Fibroblast of skin of scalp (primary cell): ENCODE data around the gene RABGAP1L.
"Not testable (repeated sequence)": the region's sequence is repeated elsewhere in the genome, so short reads cannot be mapped to it uniquely, and the experiment has no call there.

Source experiments
- DNase-seq: peaks from one replicate; pipeline ENCODE4 v3.0.0-alpha.2; 2013

RABGAP1L gene

GRCh38 chr1:174451408-174451807 lies 292.1 kb downstream of the RABGAP1L start:
- no peak for DNase-seq

DNA sequence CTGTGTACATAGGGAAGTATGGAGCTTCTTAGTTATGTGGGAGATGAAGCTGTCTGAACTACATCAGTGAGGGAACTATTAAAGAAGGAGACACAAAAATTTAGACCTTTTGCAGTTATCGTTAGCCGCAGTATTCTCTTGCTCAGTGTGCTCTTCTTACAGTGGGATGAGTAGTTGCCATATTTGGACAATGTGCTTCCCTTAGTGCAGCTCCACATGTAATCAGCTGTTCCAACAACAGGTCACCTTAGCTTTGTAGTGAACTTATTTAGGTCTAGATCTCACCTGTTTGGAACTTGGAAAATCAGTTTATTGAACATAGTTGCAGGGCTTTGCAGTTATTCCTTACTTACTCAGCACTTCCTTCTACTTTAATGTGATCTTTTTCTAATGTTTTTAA lies 306.5 kb downstream of the RABGAP1L start:
- DNase-seq: no peak

GRCh38 chr1:174466607-174467006 lies 307.3 kb downstream of the RABGAP1L start:
- no peak for DNase-seq

DNA sequence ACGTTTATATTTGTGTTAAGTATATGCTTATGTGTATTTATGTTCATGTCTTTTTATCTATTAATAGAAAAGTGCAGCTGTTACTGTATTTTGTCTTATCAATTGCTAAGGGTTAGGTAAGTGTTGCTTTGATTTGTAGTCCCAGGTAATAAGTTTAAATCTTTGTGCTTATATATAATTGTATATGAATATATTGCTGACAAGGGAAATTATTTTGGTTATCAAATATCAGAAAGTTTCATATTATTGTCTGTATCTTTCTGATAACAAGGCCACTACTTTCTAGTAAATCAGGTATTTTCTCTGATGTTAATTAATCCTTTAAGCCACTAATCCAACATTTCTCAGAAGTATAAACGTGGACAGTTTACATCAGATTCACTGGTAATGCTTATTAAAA lies 309.7 kb downstream of the RABGAP1L start:
- DNase-seq: no peak

DNA sequence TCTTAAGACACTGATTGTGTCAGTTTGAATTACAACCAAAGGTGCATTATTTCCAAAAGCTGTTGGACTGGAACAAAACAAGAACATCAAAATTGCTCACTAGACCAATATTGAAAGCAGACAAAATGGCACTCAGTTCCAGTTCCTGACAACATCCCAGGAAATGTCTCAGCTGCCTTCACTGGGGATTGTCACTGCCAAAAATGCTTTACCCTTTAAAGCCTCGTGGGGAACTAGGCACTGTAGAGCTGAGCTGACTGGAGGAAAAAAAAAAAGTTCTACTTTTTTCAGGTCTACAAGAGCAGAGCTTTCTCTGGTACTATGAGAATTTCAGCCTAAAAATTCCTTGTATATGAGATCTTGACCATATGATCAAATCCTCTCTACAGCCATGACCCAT lies 310.4 kb downstream of the RABGAP1L start:
- no peak for DNase-seq

DNA sequence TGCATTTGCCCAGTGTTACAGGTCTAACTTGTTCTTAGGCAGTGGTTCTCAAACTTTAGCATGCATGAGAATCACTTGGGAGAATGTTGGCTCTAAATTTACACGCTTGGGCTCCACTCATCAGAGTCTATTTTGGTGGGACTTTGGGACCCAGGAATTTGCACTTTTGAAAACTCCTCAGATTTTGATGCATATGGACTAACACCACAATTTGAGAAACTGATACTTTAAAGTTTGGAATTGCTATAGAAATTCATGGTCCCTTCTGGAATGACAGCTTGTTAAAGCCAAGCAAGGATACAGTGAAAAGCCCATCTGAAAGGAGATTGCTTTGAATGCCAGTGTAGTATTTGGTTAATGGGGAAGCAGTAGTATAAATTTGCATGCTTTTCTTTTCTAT lies 320.0 kb downstream of the RABGAP1L start:
- no peak for DNase-seq

- DNase-seq: no peak
Measured at GRCh38 chr1:174480324-174480723, 321.0 kb downstream of the RABGAP1L start.

- DNase-seq: peak; percentile 1
Measured at GRCh38 chr1:174491606-174492005, 332.3 kb downstream of the RABGAP1L start.

DNA sequence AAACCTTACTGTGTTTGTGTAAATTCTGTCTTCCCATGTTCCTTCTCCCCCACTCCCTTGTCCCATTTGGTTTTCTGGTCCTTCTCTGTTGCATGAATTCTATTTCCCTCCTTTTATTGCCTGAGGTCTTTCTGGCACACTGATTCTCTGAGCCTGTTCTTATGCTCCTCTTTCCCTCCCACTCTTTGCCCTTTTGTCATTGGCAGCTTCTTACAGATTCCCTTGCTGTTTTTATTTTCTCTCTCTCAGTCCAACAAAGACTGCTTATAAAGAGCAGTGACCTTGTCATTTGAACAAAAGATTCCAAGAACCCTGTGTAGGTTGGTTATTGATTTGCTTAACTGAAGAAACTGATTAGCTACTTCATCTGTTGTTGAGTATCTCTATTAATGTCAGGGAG lies 338.2 kb downstream of the RABGAP1L start:
- no peak for DNase-seq

DNA sequence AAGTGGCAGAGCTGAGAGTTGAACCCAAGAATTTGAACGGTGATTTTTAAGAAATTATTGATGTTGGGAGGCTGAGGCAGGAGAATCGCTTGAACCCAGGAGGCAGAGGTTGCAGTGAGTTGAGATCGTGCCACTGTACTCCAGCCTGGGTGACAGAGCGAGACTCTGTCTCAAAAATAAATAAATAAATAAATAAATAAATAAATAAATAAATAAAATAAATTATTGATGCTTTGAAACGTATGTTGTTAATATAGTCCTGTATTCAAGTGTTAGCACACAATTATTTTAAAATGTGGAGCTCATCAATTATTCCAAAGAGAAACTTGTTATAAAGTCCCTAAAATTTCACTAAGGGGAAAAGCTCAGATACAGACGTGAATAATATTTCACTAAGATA lies 357.4 kb downstream of the RABGAP1L start:
- not testable (repeated sequence) for DNase-seq

- no peak for DNase-seq
Measured at GRCh38 chr1:174519844-174520243, 360.5 kb downstream of the RABGAP1L start.

GRCh38 chr1:174531751-174532150 lies 372.4 kb downstream of the RABGAP1L start:
- no peak for DNase-seq

- DNase-seq: no peak
Measured at GRCh38 chr1:174534789-174535188, 375.5 kb downstream of the RABGAP1L start.

DNA sequence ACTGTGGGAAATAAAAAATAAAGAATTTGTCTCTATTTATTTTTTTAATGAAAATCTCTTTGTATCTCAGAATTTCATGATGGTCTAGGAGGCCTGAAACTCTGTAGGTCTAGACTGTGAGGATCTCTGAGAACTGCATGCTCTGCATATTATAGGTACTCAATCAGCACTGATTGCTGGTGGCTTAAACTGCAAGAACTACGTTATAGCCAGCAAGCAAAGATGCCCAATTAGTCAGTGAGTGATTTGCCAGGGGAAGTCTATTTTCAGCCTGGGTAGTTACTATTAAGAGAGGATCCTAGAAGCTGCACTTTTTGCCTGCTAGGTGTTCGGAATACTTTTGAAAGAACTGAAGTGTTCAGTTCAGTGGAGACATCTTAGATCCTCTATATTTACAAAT lies 375.9 kb downstream of the RABGAP1L start:
- DNase-seq: no peak

DNA sequence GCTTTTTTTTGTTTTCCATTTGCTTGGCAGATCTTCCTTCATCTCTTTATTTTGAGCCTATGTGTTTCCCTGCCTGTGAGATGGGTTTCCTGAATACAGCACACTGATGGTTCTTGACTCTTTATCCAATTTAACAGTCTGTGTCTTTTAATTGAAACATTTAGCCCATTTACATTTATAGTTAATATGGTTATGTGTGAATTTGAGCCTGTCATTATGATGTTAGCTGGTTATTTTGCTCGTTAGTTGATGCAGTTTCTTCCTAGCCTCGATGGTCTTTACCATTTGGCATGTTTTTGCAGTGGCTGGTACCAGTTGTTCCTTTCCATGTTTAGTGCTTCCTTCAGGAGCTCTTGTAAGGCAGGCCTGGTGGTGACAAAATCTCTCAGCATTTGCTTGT lies 384.1 kb downstream of the RABGAP1L start:
- DNase-seq: not testable (repeated sequence)

GRCh38 chr1:174550296-174550695 lies 391.0 kb downstream of the RABGAP1L start:
- DNase-seq: no peak

GRCh38 chr1:174556392-174556791 lies 397.1 kb downstream of the RABGAP1L start:
- DNase-seq: no peak

GRCh38 chr1:174568551-174568950 lies 409.2 kb downstream of the RABGAP1L start:
- no peak for DNase-seq

GRCh38 chr1:174569240-174569639 lies 409.9 kb downstream of the RABGAP1L start:
- no peak for DNase-seq

GRCh38 chr1:174572771-174573170 lies 413.5 kb downstream of the RABGAP1L start:
- DNase-seq: no peak

- DNase-seq: not testable (repeated sequence)
Measured at GRCh38 chr1:174576120-174576519, 416.8 kb downstream of the RABGAP1L start.

- no peak for DNase-seq
Measured at GRCh38 chr1:174577681-174578080, 418.4 kb downstream of the RABGAP1L start.

GRCh38 chr1:174580801-174581200 lies 421.5 kb downstream of the RABGAP1L start:
- DNase-seq: peak; percentile 1

- DNase-seq: no peak
Measured at GRCh38 chr1:174583316-174583715, 424.0 kb downstream of the RABGAP1L start.

DNA sequence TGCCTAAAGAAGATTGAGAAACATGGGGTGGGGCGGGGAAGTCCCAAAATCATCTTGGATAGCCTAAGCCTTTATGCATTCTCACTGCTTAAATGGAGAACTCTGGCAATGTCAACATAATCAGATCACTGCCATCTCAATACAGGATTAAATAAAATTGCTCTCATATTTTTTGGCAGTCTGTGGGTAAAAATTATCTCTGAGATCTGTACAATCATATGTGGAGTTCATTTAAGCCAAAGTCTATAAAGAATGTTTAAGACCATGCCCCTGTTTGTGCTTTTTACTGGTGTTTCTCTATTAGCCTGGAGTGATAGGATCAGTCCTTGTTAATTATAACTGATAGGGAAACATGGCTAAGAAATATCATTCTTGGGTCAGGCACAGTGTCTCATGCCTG lies 424.8 kb downstream of the RABGAP1L start:
- DNase-seq: no peak

- not testable (repeated sequence) for DNase-seq
Measured at GRCh38 chr1:174588618-174589017, 429.3 kb downstream of the RABGAP1L start.
